ENCODE measurements around the gene CDH26.

GRCh38 chr20:59948828-59949720 is 9.1 kb upstream of the CDH26 start:
- TF ChIP-seq POLR2A (IDR thresholded peaks at IDR 0.05): no peak
- TF ChIP-seq CTCF (IDR thresholded peaks at IDR 0.05): peak in 2 of 3 experiments; percentile 40 to 63
